Mesenchymal stem cell (in vitro differentiated cells and primary cell): ENCODE results near the gene CAPSL.
"Not testable (repeated sequence)": the region's sequence is repeated elsewhere in the genome, so short reads cannot be mapped to it uniquely, and the experiment has no call there.

Source experiments
- DNase-seq: peaks from one replicate; pipeline ENCODE4 v3.0.0-alpha.2; 2013
- H2AFZ ChIP-seq: one replicate; pipeline ENCODE4 v1.6.1; 2013; ENCODE audit warnings: low read depth, mild to moderate bottlenecking, control low read depth, inconsistent platforms, low read length, moderate library complexity
- H2AK5ac ChIP-seq: 2 replicates; pipeline ENCODE4 v1.6.1; 2013; ENCODE audit warnings: low read length, moderate library complexity, mild to moderate bottlenecking, inconsistent platforms; ENCODE audit not compliant: severe bottlenecking
- H2BK120ac ChIP-seq: one replicate; pipeline ENCODE4 v1.6.1; 2013; ENCODE audit warnings: low read depth, mild to moderate bottlenecking, inconsistent platforms, low read length, moderate library complexity
- H2BK12ac ChIP-seq, 2 experiments: one replicate each; pipeline ENCODE4 v1.6.1; 2013; ENCODE audit warnings: inconsistent platforms in 2 of 2, low read length in 2 of 2, mild to moderate bottlenecking in 2 of 2, moderate library complexity in 2 of 2, control low read depth in 1 of 2
- H2BK15ac ChIP-seq: one replicate; pipeline ENCODE4 v1.6.1; 2013; ENCODE audit warnings: mild to moderate bottlenecking, low read depth, inconsistent platforms; ENCODE audit not compliant: poor library complexity, severe bottlenecking
- H2BK5ac ChIP-seq: 2 replicates; pipeline ENCODE4 v1.6.1; 2013; ENCODE audit warnings: low read depth, mild to moderate bottlenecking, low read length, control low read depth, inconsistent platforms; ENCODE audit not compliant: poor library complexity, severe bottlenecking
- H3K14ac ChIP-seq, 2 experiments: one replicate each; pipeline ENCODE4 v1.6.1; 2013; ENCODE audit warnings: inconsistent platforms in 2 of 2, low read length in 2 of 2, control low read depth in 1 of 2, mild to moderate bottlenecking in 1 of 2, moderate library complexity in 1 of 2
- H3K18ac ChIP-seq, 2 experiments: one replicate each; pipeline ENCODE4 v1.6.1; 2013; ENCODE audit warnings: inconsistent platforms in 2 of 2, low read length in 2 of 2, control low read depth in 1 of 2, low read depth in 1 of 2, mild to moderate bottlenecking in 1 of 2
- H3K23ac ChIP-seq, 2 experiments: one replicate each; pipeline ENCODE4 v1.6.1; 2013; ENCODE audit warnings: inconsistent platforms in 2 of 2, low read length in 2 of 2, mild to moderate bottlenecking in 2 of 2, moderate library complexity in 2 of 2, control low read depth in 1 of 2
- H3K27ac ChIP-seq: 2 replicates; pipeline ENCODE4 v1.5.1; 2013; ENCODE audit warnings: mild to moderate bottlenecking, moderate library complexity, low read length, control low read depth, inconsistent platforms; ENCODE audit not compliant: poor library complexity, severe bottlenecking
- H3K27me3 ChIP-seq, 2 experiments: 2 replicates each; pipeline versions ENCODE4 v1.6.1 to v1.7.0; 2013; ENCODE audit warnings: low read length in 2 of 2, mild to moderate bottlenecking in 2 of 2, moderate library complexity in 2 of 2, control low read depth in 1 of 2, inconsistent platforms in 1 of 2; ENCODE audit not compliant: control insufficient read depth in 1 of 2, insufficient read depth in 1 of 2
- H3K36me3 ChIP-seq, 2 experiments: 2 replicates each; pipeline versions ENCODE4 v1.6.1 to v1.7.0; 2013; ENCODE audit warnings: low read length in 2 of 2, control low read depth in 1 of 2, inconsistent platforms in 1 of 2, low read depth in 1 of 2, mild to moderate bottlenecking in 1 of 2; ENCODE audit not compliant: insufficient read depth in 2 of 2, control insufficient read depth in 1 of 2
- H3K4ac ChIP-seq, 2 experiments: one replicate each; pipeline ENCODE4 v1.6.1; 2013; ENCODE audit warnings: inconsistent platforms in 2 of 2, low read length in 2 of 2, mild to moderate bottlenecking in 2 of 2, moderate library complexity in 2 of 2, control low read depth in 1 of 2, low read depth in 1 of 2
- H3K4me1 ChIP-seq: 2 replicates; pipeline ENCODE4 v1.6.1; 2013; ENCODE audit warnings: low read depth, low read length, control low read depth; ENCODE audit not compliant: control insufficient read depth, insufficient read depth
- H3K4me2 ChIP-seq: 2 replicates; pipeline ENCODE4 v1.6.1; 2013; ENCODE audit warnings: low read length, mild to moderate bottlenecking, inconsistent platforms; ENCODE audit not compliant: poor library complexity, severe bottlenecking
- H3K4me3 ChIP-seq, 2 experiments: 2 replicates each; pipeline versions ENCODE4 v1.5.1 to v1.7.0; 2013; ENCODE audit warnings: low read length in 2 of 2, mild to moderate bottlenecking in 2 of 2, control low read depth in 1 of 2, low read depth in 1 of 2; ENCODE audit not compliant: insufficient read depth in 1 of 2
- H3K79me1 ChIP-seq: replicated peaks from 2 replicates; pipeline ENCODE4 v1.6.1; 2013; ENCODE audit warnings: mild to moderate bottlenecking, control low read depth, low read length, inconsistent platforms; ENCODE audit not compliant: poor library complexity, severe bottlenecking
- H3K9ac ChIP-seq: 2 replicates; pipeline ENCODE4 v1.7.0; 2013; ENCODE audit warnings: mild to moderate bottlenecking, low read length, moderate library complexity
- H3K9me3 ChIP-seq: 2 replicates; pipeline ENCODE4 v1.7.0; 2013; ENCODE audit warnings: mild to moderate bottlenecking, low read length; ENCODE audit not compliant: control insufficient read depth
- H4K8ac ChIP-seq: one replicate; pipeline ENCODE4 v1.6.1; 2013; ENCODE audit warnings: inconsistent platforms, mild to moderate bottlenecking, low read length, moderate library complexity
- H4K91ac ChIP-seq: one replicate; pipeline ENCODE4 v1.6.1; 2013; ENCODE audit warnings: mild to moderate bottlenecking, low read length, inconsistent platforms
- WGBS: methylation state at CpG from one replicate; pipeline ENCODE4 v1.1.7; 2013; ENCODE audit warnings: mixed read lengths; 5-methylcytosine and 5-hydroxymethylcytosine counted together

CAPSL gene

GRCh38 chr5:35898952-35899660 lies 39.3 kb downstream of the CAPSL start:
- no peak overlapping the region for H2BK120ac ChIP-seq
- no peak overlapping the region for H4K91ac ChIP-seq
- 76% methylated on average over 6 of the region's 7 CpGs for WGBS
- H3K14ac ChIP-seq: no peak overlapping the region
- no peak overlapping the region for H4K8ac ChIP-seq
- no peak overlapping the region for H3K27ac ChIP-seq
- no peaks in the 10 kb centered on the region for H3K79me1 ChIP-seq
- no peak overlapping the region for H3K4ac ChIP-seq
- H3K36me3 ChIP-seq: no peaks in the 10 kb centered on the region
- H3K4me3 ChIP-seq: no peak overlapping the region
- H2BK15ac ChIP-seq: no peak overlapping the region
- DNase-seq: no peak
- no peak overlapping the region for H3K9ac ChIP-seq
- H3K23ac ChIP-seq: no peak overlapping the region
- H3K4me2 ChIP-seq: no peak overlapping the region
- no peaks in the 10 kb centered on the region for H3K27me3 ChIP-seq
- H2AK5ac ChIP-seq: no peak overlapping the region
- no peak overlapping the region for H2BK5ac ChIP-seq
- H2BK12ac ChIP-seq: no peak overlapping the region
- H3K9me3 ChIP-seq: no peaks in the 10 kb centered on the region
- H3K4me1 ChIP-seq: no peaks in the 10 kb centered on the region
- no peak overlapping the region for H3K18ac ChIP-seq
- H2AFZ ChIP-seq: no peak overlapping the region

DNA sequence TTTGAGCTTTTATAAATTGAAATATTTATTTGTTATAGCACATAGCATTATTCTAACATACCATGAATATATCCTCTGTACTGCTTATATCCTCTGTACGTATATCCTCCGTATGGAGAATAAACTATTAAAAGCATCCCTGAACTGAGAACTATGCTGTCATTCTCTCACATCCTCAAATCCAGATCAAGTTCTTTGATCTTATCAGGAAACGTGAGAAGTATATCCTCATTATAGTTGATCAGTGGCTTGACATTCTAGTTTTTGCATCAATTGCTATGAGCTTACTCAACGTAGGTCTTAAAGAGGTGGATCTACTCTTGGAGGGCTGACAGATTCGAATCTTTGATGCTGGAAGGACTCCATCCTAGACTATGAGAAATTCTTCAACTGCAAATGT lies 44.3 kb downstream of the CAPSL start:
- Histone ChIP-seq H3K9ac (no peak overlapping the region), H3K36me3 (no peaks in the 10 kb centered on the region), H3K4me3 (no peak overlapping the region), H3K4ac (no peak overlapping the region), H2BK15ac (no peak overlapping the region), H2BK120ac (no peak overlapping the region), H2AFZ (no peak overlapping the region), H3K23ac (no peak overlapping the region), H4K8ac (no peak overlapping the region), H3K79me1 (no peaks in the 10 kb centered on the region), H3K9me3 (no peaks in the 10 kb centered on the region), H2BK5ac (no peak overlapping the region), H2BK12ac (no peak overlapping the region), H4K91ac (no peak overlapping the region), H3K4me2 (no peak overlapping the region), H2AK5ac (no peak overlapping the region), H3K27me3 (no peaks in the 10 kb centered on the region), H3K14ac (no peak overlapping the region), H3K27ac (no peak overlapping the region), H3K4me1 (no peaks in the 10 kb centered on the region), H3K18ac (no peak overlapping the region)
- 94% methylated on average over 5 of the region's 5 CpGs for WGBS
- no peak for DNase-seq

DNA sequence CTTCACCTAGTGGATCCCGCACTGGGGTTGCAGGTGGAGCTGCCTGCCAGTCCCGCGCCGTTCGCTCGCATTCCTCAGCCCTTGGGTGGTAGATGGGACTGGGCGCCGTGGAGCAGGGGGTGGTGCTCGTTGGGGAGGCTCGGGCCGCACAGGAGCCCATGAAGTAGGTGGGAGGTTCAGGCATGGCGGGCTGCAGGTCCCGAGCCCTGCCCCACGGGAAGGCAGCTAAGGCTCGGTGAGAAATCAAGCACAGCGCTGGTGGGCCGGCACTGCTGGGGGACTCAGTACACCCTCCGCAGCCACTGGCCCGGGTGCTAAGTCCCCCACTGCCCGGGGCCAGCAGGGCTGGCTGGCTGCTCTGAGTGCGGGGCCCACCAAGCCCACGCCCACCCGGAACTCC lies 45.6 kb downstream of the CAPSL start:
- H2AK5ac ChIP-seq, H3K4me1 ChIP-seq, H3K27me3 ChIP-seq, H4K91ac ChIP-seq, H3K79me1 ChIP-seq, H3K27ac ChIP-seq, H3K4me2 ChIP-seq, DNase-seq, H3K23ac ChIP-seq, H3K18ac ChIP-seq, H2BK120ac ChIP-seq, H3K14ac ChIP-seq, H3K4me3 ChIP-seq, H2BK15ac ChIP-seq, H2BK5ac ChIP-seq, H3K4ac ChIP-seq, H3K36me3 ChIP-seq, H3K9ac ChIP-seq, H4K8ac ChIP-seq, H2BK12ac ChIP-seq, H3K9me3 ChIP-seq, H2AFZ ChIP-seq: not testable (repeated sequence)
- WGBS: 95% methylated on average over 16 of the region's 23 CpGs

DNA sequence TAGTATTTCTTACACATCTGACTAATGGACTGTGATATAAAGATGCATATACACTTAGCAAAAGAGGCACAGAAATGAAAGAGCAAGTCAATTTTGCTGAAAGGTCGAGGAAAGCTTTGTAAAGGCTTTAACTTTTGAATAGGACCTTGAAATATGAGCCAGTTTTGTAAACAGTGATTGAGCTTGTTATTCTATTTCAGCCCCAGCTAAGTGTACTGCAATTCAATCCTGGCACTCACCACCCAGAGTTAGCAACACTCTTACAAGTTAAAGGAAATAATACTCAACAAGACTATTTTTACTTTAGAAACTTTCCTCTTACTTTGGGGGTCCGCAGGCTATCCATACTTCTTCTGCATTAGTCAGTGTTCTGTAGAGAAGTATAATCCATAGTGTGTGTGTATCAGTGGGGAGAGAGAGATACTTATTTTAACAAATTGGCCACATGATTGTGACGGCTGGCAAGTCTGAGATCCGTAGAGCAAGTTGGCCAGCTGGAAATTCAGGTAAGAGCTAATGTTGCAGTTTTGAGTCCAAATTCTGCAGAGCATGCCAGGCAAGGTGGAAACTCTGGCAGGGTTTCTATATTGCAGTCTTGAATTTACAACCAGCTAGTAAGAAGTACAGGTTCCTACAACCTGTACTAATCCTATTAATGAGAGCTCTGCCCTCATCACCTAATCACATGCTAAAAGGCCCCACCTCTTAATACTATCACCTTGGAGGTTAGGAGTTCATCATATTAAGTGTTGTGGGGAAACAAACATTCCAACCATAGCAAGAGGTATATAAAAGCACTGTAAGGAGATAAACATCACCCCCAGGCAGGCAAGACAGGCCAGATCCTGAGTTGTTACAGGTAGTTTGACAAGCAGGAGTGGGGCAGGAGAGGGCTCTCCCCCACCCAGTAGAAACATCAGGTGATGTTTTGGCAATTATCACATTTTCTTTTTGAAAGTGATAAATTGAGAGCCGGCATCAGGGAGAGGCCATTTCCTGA lies 48.1 kb downstream of the CAPSL start:
- no peak overlapping the region for H2AK5ac ChIP-seq
- no peak overlapping the region for H4K8ac ChIP-seq
- H2BK5ac ChIP-seq: no peak overlapping the region
- H3K27ac ChIP-seq: no peak overlapping the region
- peaks cover 5% of the 10 kb centered on the region for H3K9me3 ChIP-seq
- WGBS: 84% methylated on average over 5 of the region's 5 CpGs
- no peak overlapping the region for H3K4me3 ChIP-seq
- H3K4me1 ChIP-seq: no peaks in the 10 kb centered on the region
- H3K79me1 ChIP-seq: no peaks in the 10 kb centered on the region
- no peak overlapping the region for H3K4ac ChIP-seq
- DNase-seq: no peak
- H3K4me2 ChIP-seq: no peak overlapping the region
- no peak overlapping the region for H4K91ac ChIP-seq
- no peak overlapping the region for H3K18ac ChIP-seq
- no peak overlapping the region for H2AFZ ChIP-seq
- H3K23ac ChIP-seq: no peak overlapping the region
- H3K9ac ChIP-seq: no peak overlapping the region
- no peak overlapping the region for H3K14ac ChIP-seq
- H2BK120ac ChIP-seq: no peak overlapping the region
- no peaks in the 10 kb centered on the region for H3K27me3 ChIP-seq
- no peaks in the 10 kb centered on the region for H3K36me3 ChIP-seq
- no peak overlapping the region for H2BK12ac ChIP-seq
- no peak overlapping the region for H2BK15ac ChIP-seq
